Peyer's patch (tissue), 4 donors: Measurements from ENCODE around the gene CHRNG. TPM values are rescaled to one million over a fixed set of nuclear protein-coding genes. Genes with fewer than 3 reads are reported as not detected.
"Not testable (repeated sequence)": the region's sequence is repeated elsewhere in the genome, so short reads cannot be mapped to it uniquely, and the experiment has no call there.

Source experiments
- DNase-seq, 3 donors: peaks; one replicate each; pipeline ENCODE4 v3.0.0-alpha.2; 2017 to 2019
- H3K27ac ChIP-seq, 4 donors: fragments of 200-600 bp; sonication (generic); one replicate each; pipeline ENCODE4 v1.5.1; 2016 to 2019
- H3K27me3 ChIP-seq, 2 donors: fragments of 200-600 bp; sonication (generic); one replicate each; pipeline ENCODE4 v1.5.1; 2019
- H3K36me3 ChIP-seq, 3 donors: fragments of 200-600 bp; sonication (generic); one replicate each; pipeline ENCODE4 v1.5.1; 2016 to 2019
- H3K4me1 ChIP-seq, 4 donors: fragments of 200-600 bp; sonication (generic); one replicate each; pipeline ENCODE4 v1.5.1; 2016 to 2019
- H3K4me3 ChIP-seq, 4 donors: fragments of 200-600 bp; sonication (generic); 1 replicate in 3 of 4; 2 replicates in 1 of 4; pipeline ENCODE4 v1.5.1; 2016 to 2019; ENCODE audit warnings: mild to moderate bottlenecking in 1 of 4
- H3K9me3 ChIP-seq, 4 donors: fragments of 200-600 bp; sonication (generic); one replicate each; pipeline ENCODE4 v1.5.1; 2016 to 2019; ENCODE audit warnings: mild to moderate bottlenecking in 1 of 4
- POLR2A ChIP-seq, 2 donors: fragments of 450-650 bp; IDR thresholded peaks; one replicate each; pipeline ENCODE4 v1.5.1; 2017; ENCODE audit warnings: antibody characterized with exemption in 2 of 2, mild to moderate bottlenecking in 2 of 2, moderate library complexity in 2 of 2
- total RNA-seq, 4 donors: library from RNA; depleted of rRNA; stranded (reverse); fragments of >200 nt; gene quantifications; one replicate each; pipeline ENCODE4 v1.1.0, GENCODE V29; 2016
- TF ChIP-seq, protein P1 (sequence below), 6 experiments: fragments of 450-650 bp in 4 of 6; fragments of 200-600 bp in 2 of 6; sonication (generic) in 1 of 6; IDR thresholded peaks; one replicate each; pipeline ENCODE4 v1.5.1; 2017 to 2019; ENCODE audit warnings: antibody characterized with exemption in 6 of 6, mild to moderate bottlenecking in 3 of 6, moderate library complexity in 1 of 6

Gene CHRNG
- total RNA-seq, 4 donors from 2014 or later, result not detected

DNA sequence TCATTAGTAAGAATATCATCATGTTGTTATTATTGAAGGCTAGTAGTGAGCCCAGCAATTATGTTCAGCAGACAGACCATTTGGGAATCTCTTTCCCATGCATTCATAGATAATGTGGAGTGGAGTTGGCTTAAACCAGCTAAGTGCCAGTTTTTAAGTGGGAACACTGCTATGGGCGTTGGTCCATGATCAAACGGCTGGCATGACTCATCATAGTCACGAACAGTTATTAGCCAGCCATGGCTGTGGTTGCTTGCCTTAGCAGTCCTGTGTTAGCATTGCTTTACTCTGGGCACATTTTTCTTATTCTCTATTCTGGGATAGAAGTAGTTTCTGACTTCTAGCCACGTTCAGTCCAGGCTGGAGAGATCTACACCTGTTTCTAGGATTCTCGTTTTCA is 28.7 kb downstream of the CHRNG start:
- no peaks in the 10 kb centered on the region for H3K4me1 ChIP-seq
- no peak for DNase-seq
- H3K9me3 ChIP-seq, result no peaks in the 10 kb centered on the region
- peaks cover 0 to 84% (median 4%) of the 10 kb centered on the region in 3 donors for H3K36me3 ChIP-seq
- no peaks in the 10 kb centered on the region for H3K27me3 ChIP-seq
- TF ChIP-seq, protein P1, sequence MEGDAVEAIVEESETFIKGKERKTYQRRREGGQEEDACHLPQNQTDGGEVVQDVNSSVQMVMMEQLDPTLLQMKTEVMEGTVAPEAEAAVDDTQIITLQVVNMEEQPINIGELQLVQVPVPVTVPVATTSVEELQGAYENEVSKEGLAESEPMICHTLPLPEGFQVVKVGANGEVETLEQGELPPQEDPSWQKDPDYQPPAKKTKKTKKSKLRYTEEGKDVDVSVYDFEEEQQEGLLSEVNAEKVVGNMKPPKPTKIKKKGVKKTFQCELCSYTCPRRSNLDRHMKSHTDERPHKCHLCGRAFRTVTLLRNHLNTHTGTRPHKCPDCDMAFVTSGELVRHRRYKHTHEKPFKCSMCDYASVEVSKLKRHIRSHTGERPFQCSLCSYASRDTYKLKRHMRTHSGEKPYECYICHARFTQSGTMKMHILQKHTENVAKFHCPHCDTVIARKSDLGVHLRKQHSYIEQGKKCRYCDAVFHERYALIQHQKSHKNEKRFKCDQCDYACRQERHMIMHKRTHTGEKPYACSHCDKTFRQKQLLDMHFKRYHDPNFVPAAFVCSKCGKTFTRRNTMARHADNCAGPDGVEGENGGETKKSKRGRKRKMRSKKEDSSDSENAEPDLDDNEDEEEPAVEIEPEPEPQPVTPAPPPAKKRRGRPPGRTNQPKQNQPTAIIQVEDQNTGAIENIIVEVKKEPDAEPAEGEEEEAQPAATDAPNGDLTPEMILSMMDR (IDR thresholded peaks at IDR 0.05), result no peak
- no peak for TF ChIP-seq POLR2A (IDR thresholded peaks at IDR 0.05)
- no peak overlapping the region for H3K4me3 ChIP-seq
- H3K27ac ChIP-seq, result no peak overlapping the region

DNA sequence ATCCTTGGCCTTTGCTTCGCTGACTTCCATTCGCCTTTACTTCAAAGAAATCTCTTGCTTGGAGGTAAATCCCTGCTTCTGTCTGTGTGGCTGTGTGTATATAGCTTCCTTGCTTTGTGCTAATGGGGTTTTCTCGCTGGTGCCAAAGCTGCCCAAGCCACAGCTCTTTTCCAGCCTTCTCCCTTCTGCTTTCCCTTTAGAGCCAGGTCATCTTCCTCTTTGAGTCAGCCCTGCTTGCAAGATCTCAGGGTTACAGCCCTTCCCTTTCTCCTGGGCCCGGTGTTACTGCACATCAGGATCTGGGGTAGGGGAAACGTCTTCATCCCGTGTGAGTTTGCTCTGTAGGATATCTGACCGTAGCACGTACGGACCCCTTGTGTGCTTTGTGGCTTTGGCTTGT is 30.0 kb downstream of the CHRNG start:
- Histone ChIP-seq H3K4me3 (no peak overlapping the region), H3K9me3 (no peaks in the 10 kb centered on the region), H3K27ac (no peak overlapping the region), H3K4me1 (no peaks in the 10 kb centered on the region), H3K36me3 (peaks cover 0 to 76% (median 2%) of the 10 kb centered on the region in 3 donors), H3K27me3 (no peaks in the 10 kb centered on the region)
- TF ChIP-seq, protein P1 (IDR thresholded peaks at IDR 0.05), result no peak
- no peak for TF ChIP-seq POLR2A (IDR thresholded peaks at IDR 0.05)
- no peak for DNase-seq

DNA sequence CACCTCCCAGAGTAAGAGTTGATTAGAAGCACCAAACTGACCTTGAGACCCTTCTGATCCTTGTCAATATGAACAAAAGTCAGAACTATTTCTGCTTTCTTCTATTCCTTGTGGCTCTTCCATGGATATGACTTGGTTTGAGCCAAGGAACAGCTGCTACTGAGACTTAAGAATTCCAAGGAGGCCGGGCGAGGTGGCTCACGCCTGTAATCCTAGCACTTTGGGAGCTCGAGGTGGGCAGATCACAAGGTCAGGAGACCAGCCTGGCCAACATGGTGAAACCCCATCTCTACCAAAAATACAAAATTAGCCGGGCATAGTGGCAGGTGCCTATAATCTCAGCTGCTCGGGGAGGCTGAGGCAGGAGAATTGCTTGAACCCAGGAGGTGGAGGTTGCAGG is 31.0 kb downstream of the CHRNG start:
- H3K27me3 ChIP-seq, H3K9me3 ChIP-seq, H3K4me3 ChIP-seq, H3K27ac ChIP-seq, H3K4me1 ChIP-seq, DNase-seq: not testable (repeated sequence)
- peaks cover 0 to 73% (median 0%) of the 10 kb centered on the region in 3 donors for H3K36me3 ChIP-seq

DNA sequence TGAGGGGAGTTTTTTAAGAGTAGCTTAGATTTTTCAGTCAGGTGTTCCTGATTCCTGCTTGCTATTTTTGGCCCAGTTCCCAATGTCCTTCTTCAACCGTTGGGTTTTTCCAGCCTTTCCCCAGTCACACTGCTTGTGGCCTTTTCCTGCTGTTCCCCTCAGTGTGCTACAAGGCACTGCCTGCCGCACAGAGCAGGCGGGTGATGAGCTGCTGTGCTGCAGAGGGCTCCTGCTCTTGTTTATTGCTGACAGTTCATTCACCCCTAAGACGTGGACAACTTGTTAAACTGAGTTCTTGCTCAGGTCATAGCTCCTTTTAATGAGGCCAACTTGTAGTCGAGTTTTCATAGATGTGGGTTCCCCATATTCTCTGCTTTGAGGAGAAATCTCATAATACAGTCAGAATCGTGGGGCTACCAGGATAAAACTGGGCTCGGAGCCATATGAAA is 31.6 kb downstream of the CHRNG start:
- H3K27ac ChIP-seq, result no peak overlapping the region
- H3K9me3 ChIP-seq, result no peaks in the 10 kb centered on the region
- H3K4me1 ChIP-seq, result no peaks in the 10 kb centered on the region
- no peaks in the 10 kb centered on the region for H3K27me3 ChIP-seq
- H3K36me3 ChIP-seq, result peaks cover 0 to 68% (median 0%) of the 10 kb centered on the region in 3 donors
- H3K4me3 ChIP-seq, result no peak overlapping the region
- TF ChIP-seq POLR2A (IDR thresholded peaks at IDR 0.05), result no peak
- TF ChIP-seq, protein P1 (IDR thresholded peaks at IDR 0.05), result no peak
- no peak for DNase-seq

DNA sequence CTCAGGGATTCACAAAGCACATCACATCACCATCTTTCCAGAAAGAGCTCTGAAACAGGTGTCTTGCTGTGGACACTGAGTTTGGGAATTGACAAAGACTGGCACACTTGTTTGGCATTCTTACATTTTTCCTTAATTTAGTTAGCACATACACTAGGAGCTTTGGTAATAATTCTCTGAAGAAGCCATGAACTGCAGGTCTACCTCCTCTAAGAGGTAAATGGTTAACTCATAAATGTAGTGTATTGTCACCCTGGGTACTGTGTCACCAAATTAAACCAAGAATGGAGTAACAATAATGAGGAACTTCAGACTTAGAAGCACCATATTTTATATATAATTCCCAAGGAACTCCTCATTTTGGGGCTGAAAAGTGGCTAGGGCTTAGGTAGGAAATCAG is 33.5 kb downstream of the CHRNG start:
- Histone ChIP-seq H3K36me3 (peaks cover 0 to 48% (median 0%) of the 10 kb centered on the region in 3 donors), H3K27me3 (no peaks in the 10 kb centered on the region), H3K9me3 (no peaks in the 10 kb centered on the region), H3K27ac (peak overlapping the region in 1 of 4 donors; percentile 7), H3K4me3 (no peak overlapping the region), H3K4me1 (no peaks in the 10 kb centered on the region)
- TF ChIP-seq POLR2A (IDR thresholded peaks at IDR 0.05), result no peak
- TF ChIP-seq, protein P1 (IDR thresholded peaks at IDR 0.05), result no peak
- DNase-seq, result no peak

DNA sequence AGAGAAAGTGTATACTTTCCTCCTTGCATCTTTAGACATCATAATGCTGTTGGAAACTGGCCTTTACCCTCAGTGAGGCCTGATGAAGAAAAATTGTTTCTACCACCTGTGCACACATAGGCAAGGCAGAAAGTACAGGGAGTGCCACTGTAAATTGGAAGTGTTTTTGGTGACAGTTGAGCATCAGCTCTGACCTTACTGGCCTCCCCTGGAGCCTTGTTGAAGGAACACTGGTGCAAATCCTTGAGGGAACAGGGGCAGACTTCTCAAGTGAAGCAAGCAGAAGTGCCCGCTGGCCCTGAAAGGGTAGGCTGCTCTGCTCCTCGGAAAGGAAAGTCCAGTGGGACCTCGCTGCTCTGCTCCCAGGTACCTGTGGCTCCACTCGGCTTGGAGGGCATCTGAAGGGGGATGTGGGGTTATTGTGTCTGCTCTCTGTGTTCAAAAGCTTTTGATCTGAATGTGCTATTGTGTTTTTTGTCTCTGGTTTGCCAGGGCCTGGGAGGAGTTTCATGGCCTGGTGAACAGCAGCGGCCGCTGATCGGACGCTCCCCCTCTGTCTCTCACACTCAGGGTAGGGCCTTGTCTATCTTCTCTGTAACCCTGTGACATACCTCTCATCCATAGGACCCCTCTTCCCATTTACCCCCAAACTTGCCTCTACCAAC is 34.4 kb downstream of the CHRNG start:
- Histone ChIP-seq H3K4me3 (no peak overlapping the region), H3K27me3 (no peaks in the 10 kb centered on the region), H3K4me1 (no peaks in the 10 kb centered on the region), H3K27ac (peak overlapping the region in 1 of 4 donors; percentile 37), H3K36me3 (peaks cover 0 to 40% (median 0%) of the 10 kb centered on the region in 3 donors), H3K9me3 (no peaks in the 10 kb centered on the region)
- TF ChIP-seq, protein P1 (IDR thresholded peaks at IDR 0.05), result no peak
- TF ChIP-seq POLR2A (IDR thresholded peaks at IDR 0.05), result no peak
- DNase-seq, result no peak
